IMR-90 (cell line): ENCODE data around the gene RASGEF1C. TPM values are rescaled to one million over a fixed set of nuclear protein-coding genes. Genes with fewer than 3 reads are reported as not detected.

Experiments
- ATAC-seq: fragments of 200-7000 bp; cut with Tn5 transposase; 2 replicates; pipeline ENCODE4 v1.9.1; 2020; ENCODE audit warnings: low read depth, mild to moderate bottlenecking, moderate library complexity
- BruUV-seq: library from RNA; stranded (reverse); fragments of 400-500 nt; replicated peaks from 2 replicates; lab custom pipeline; 2021; lab: Mats Ljungman, UMichigan
- CTCF ChIA-PET: fragments of 300-600 bp; formaldehyde crosslinking; extraction: SDS; loops from one replicate; lab custom pipeline; 2021; ENCODE audit warnings: antibody characterized with exemption; lab: Yijun Ruan, JAX
- POLR2A ChIA-PET: fragments of 300-600 bp; sonication (Branson Sonifier 250); formaldehyde crosslinking; loops from one replicate; lab custom pipeline; 2022; ENCODE audit warnings: antibody characterized with exemption; ENCODE audit not compliant: unreplicated experiment; lab: Charles Lee
- DNase-seq: peaks from one replicate; pipeline ENCODE4 v3.0.0; 2013
- H2AFZ ChIP-seq: replicated peaks from 2 replicates; pipeline ENCODE3; 2013; ENCODE audit warnings: low read length, mild to moderate bottlenecking; ENCODE audit not compliant: poor library complexity
- H2AK5ac ChIP-seq: 2 replicates; pipeline ENCODE4 v1.6.1; 2013; ENCODE audit warnings: low read depth, low read length, inconsistent platforms
- H2AK9ac ChIP-seq: replicated peaks from 2 replicates; pipeline ENCODE3; 2013; ENCODE audit warnings: mild to moderate bottlenecking, low read depth, low read length, moderate library complexity; ENCODE audit not compliant: poor library complexity
- H2BK120ac ChIP-seq: 2 replicates; pipeline ENCODE4 v1.6.1; 2013; ENCODE audit warnings: low read depth, low read length, inconsistent platforms
- H2BK15ac ChIP-seq: 3 replicates; pipeline ENCODE4 v1.6.1; 2013; ENCODE audit warnings: low read depth, low read length, inconsistent platforms
- H2BK20ac ChIP-seq: 2 replicates; pipeline ENCODE4 v1.6.1; 2013; ENCODE audit warnings: low read depth, mild to moderate bottlenecking, inconsistent platforms, low read length, moderate library complexity
- H2BK5ac ChIP-seq: 2 replicates; pipeline ENCODE4 v1.6.1; 2013; ENCODE audit warnings: mild to moderate bottlenecking, low read depth, low read length, inconsistent platforms; ENCODE audit not compliant: poor library complexity, severe bottlenecking
- H3K14ac ChIP-seq: replicated peaks from 2 replicates; pipeline ENCODE4 v1.6.1; 2013; ENCODE audit warnings: low read depth, low read length, inconsistent platforms
- H3K18ac ChIP-seq: 2 replicates; pipeline ENCODE4 v1.6.1; 2013; ENCODE audit warnings: low read depth, low read length, control low read depth
- H3K23ac ChIP-seq: 2 replicates; pipeline ENCODE4 v1.6.1; 2013; ENCODE audit warnings: low read depth, low read length, inconsistent platforms
- H3K27ac ChIP-seq: 2 replicates; pipeline ENCODE4 v1.5.1; 2013; ENCODE audit warnings: mild to moderate bottlenecking, control low read depth, low read length; ENCODE audit not compliant: insufficient read depth
- H3K27me3 ChIP-seq: 2 replicates; pipeline ENCODE4 v1.6.1; 2013; ENCODE audit warnings: low read length; ENCODE audit not compliant: control insufficient read depth, insufficient read depth
- H3K36me3 ChIP-seq: 2 replicates; pipeline ENCODE4 v1.6.1; 2013; ENCODE audit warnings: low read length, mixed read lengths; ENCODE audit not compliant: control insufficient read depth, insufficient read depth
- H3K4ac ChIP-seq: 2 replicates; pipeline ENCODE4 v1.6.1; 2013; ENCODE audit warnings: low read depth, low read length, inconsistent platforms
- H3K4me1 ChIP-seq: 2 replicates; pipeline ENCODE4 v1.6.1; 2013; ENCODE audit warnings: low read length, mixed read lengths; ENCODE audit not compliant: control insufficient read depth, insufficient read depth
- H3K4me2 ChIP-seq: 2 replicates; pipeline ENCODE4 v1.6.1; 2013; ENCODE audit warnings: low read depth, mild to moderate bottlenecking, control low read depth, low read length, moderate library complexity
- H3K4me3 ChIP-seq: 2 replicates; pipeline ENCODE4 v1.5.1; 2013; ENCODE audit warnings: low read depth, mild to moderate bottlenecking, control low read depth, low read length, moderate library complexity; ENCODE audit not compliant: insufficient read depth
- H3K56ac ChIP-seq: 2 replicates; pipeline ENCODE4 v1.6.1; 2013; ENCODE audit warnings: low read length, inconsistent platforms; ENCODE audit not compliant: insufficient read depth; ENCODE audit errors: extremely low read depth
- H3K79me1 ChIP-seq, 2 experiments: 2 replicates each; pipeline ENCODE4 v1.6.1; 2013; ENCODE audit warnings: low read length in 2 of 2, inconsistent platforms in 1 of 2, low read depth in 1 of 2
- H3K9ac ChIP-seq: 2 replicates; pipeline ENCODE4 v1.6.1; 2013; ENCODE audit warnings: low read depth, low read length, control low read depth
- H3K9me1 ChIP-seq: 2 replicates; pipeline ENCODE4 v1.6.1; 2013; ENCODE audit warnings: low read length, inconsistent platforms; ENCODE audit not compliant: insufficient read depth
- H3K9me3 ChIP-seq: 2 replicates; pipeline ENCODE4 v1.6.1; 2013; ENCODE audit warnings: low read length; ENCODE audit not compliant: control insufficient read depth, insufficient read depth
- H4K20me1 ChIP-seq: 2 replicates; pipeline ENCODE4 v1.6.1; 2013; ENCODE audit warnings: low read length, inconsistent platforms; ENCODE audit not compliant: insufficient read depth
- H4K5ac ChIP-seq: 2 replicates; pipeline ENCODE4 v1.6.1; 2013; ENCODE audit warnings: mild to moderate bottlenecking, low read depth, low read length, control low read depth
- H4K8ac ChIP-seq, 2 experiments: 2 replicates each; pipeline ENCODE4 v1.6.1; 2013; ENCODE audit warnings: low read depth in 2 of 2, low read length in 2 of 2, control low read depth in 1 of 2, inconsistent platforms in 1 of 2
- H4K91ac ChIP-seq: 2 replicates; pipeline ENCODE4 v1.6.1; 2013; ENCODE audit warnings: low read depth, low read length, inconsistent platforms; ENCODE audit not compliant: insufficient read depth
- MAFK ChIP-seq: IDR thresholded peaks from 2 replicates; pipeline ENCODE4 v1.6.1; 2012; ENCODE audit warnings: low read depth, low read length, improper control_type of control experiment
- MAZ ChIP-seq: IDR thresholded peaks from 2 replicates; pipeline ENCODE4 v1.6.1; 2012; ENCODE audit warnings: low read depth, mild to moderate bottlenecking, low read length, improper control_type of control experiment, moderate library complexity, borderline replicate concordance
- MXI1 ChIP-seq: IDR thresholded peaks from 2 replicates; pipeline ENCODE4 v1.6.1; 2012; ENCODE audit warnings: low read depth, mild to moderate bottlenecking, low read length, moderate library complexity, borderline replicate concordance
- SMC3 ChIP-seq: fragments of 150-350 bp; IDR thresholded peaks from 2 replicates; pipeline ENCODE4 v1.6.1; 2016; ENCODE audit warnings: low read depth, mild to moderate bottlenecking, antibody characterized with exemption, low read length, moderate library complexity
- WGBS, 2 experiments: methylation state at CpG; one replicate each; pipeline versions ENCODE4 v1.1.5 to v1.1.7; 2013; ENCODE audit warnings: missing lambda C conversion rate in 2 of 2; ENCODE audit not compliant: insufficient read length in 1 of 2; ENCODE audit errors: extremely low coverage in 2 of 2; 5-methylcytosine and 5-hydroxymethylcytosine counted together
- dilution Hi-C: fragments of 300-500 bp; cut with HindIII; formaldehyde crosslinking; loops from one replicate; pipeline ENCODE4 v1.14.3; 2018; ENCODE audit warnings: low sequenced_read_pairs; ENCODE audit not compliant: unreplicated experiment
- in situ Hi-C: fragments of 300-500 bp; cut with MboI; formaldehyde crosslinking; loops from 3 replicates; pipeline ENCODE4 v1.14.3; 2019; ENCODE audit warnings: low sequenced_read_pairs, inconsistent platforms, mixed read lengths
- intact Hi-C: fragments of 100-400 bp; cut with micrococcal nuclease; formaldehyde crosslinking; loops from 2 replicates; pipeline ENCODE4 v1.10.0; 2022
- polyA plus RNA-seq, 3 experiments: library from polyadenylated mRNA; depleted of rRNA; stranded (reverse); fragments of >200 nt; gene quantifications; 2 replicates each; pipeline ENCODE4 v1.2.3, GENCODE V29; 2012; ENCODE audit warnings: low replicate concordance in 1 of 3
- total RNA-seq: library from RNA; depleted of rRNA; stranded (reverse); fragments of >200 nt; gene quantifications from 2 replicates; pipeline ENCODE4 v1.2.3, GENCODE V29; 2012

RASGEF1C gene
- total and polyA plus RNA-seq, 2 of the 4 experiments (the other 2 are of a cell fraction): not detected

GRCh38 chr5:180096616-180097015 is 112.4 kb downstream of the RASGEF1C start:
- dilution Hi-C loops (no loop called here), intact Hi-C loops (no loop called here), in situ Hi-C loops (no loop called here)
- H3K23ac ChIP-seq: no peak overlapping the region
- no peaks in the 10 kb centered on the region; the same call in 1 of the 2 replicates for H4K20me1 ChIP-seq
- H3K4me3 ChIP-seq: no peak overlapping the region
- no peak overlapping the region for H3K14ac ChIP-seq
- no peak overlapping the region for H2BK15ac ChIP-seq
- H3K9ac ChIP-seq: no peak overlapping the region
- ChIA-PET POLR2A (no interaction called here), CTCF (no interaction called here)
- no peak overlapping the region for H2AK9ac ChIP-seq
- H4K5ac ChIP-seq: no peak overlapping the region
- H2BK5ac ChIP-seq: no peak overlapping the region
- TF ChIP-seq MXI1 (no peak), MAZ (no peak), MAFK (no peak), SMC3 (no peak)
- H3K4me1 ChIP-seq: no peaks in the 10 kb centered on the region
- H3K9me1 ChIP-seq: no peaks in the 10 kb centered on the region
- H3K79me1 ChIP-seq: no peaks in the 10 kb centered on the region
- peaks cover 3% of the 10 kb centered on the region; the same call in 1 of the 2 replicates for H3K9me3 ChIP-seq
- no peak overlapping the region for H2AK5ac ChIP-seq
- H3K18ac ChIP-seq: no peak overlapping the region
- H3K27me3 ChIP-seq: peaks cover 4% of the 10 kb centered on the region; the same call in 1 of the 2 replicates
- DNase-seq (no peak), ATAC-seq (no peak)
- H2AFZ ChIP-seq: no peak overlapping the region
- BruUV-seq: no TSS peak
- H4K8ac ChIP-seq: no peak overlapping the region
- no peak overlapping the region for H2BK20ac ChIP-seq
- H3K56ac ChIP-seq: no peak overlapping the region
- H3K27ac ChIP-seq: no peak overlapping the region
- H3K4ac ChIP-seq: no peak overlapping the region
- H3K4me2 ChIP-seq: no peak overlapping the region
- H2BK120ac ChIP-seq: no peak overlapping the region
- no peak overlapping the region for H4K91ac ChIP-seq
- H3K36me3 ChIP-seq: no peaks in the 10 kb centered on the region
- 63% methylated on average over 1 of the region's 10 CpGs; no CpG with 5 or more reads in 1 of the 2 experiments for WGBS, 2 experiments
